HepG2 (cell line): ENCODE measurements around the gene ZNF90. TPM values are rescaled to one million over a fixed set of nuclear protein-coding genes. Genes with fewer than 3 reads are reported as not detected.
A peak's percentile ranks its signal among the peaks of the same experiment; 100 is the strongest.

Experiments
- KLF13 ChIP-seq: sonication (generic); formaldehyde crosslinking; IDR thresholded peaks from 2 replicates; pipeline ENCODE4 v1.4.0; 2020; ENCODE audit warnings: mild to moderate bottlenecking, missing genetic modification reagents
- MLLT10 ChIP-seq: sonication (generic); formaldehyde crosslinking; IDR thresholded peaks from 2 replicates; pipeline ENCODE4 v1.4.0; 2020; ENCODE audit warnings: missing genetic modification reagents
- PHF8 ChIP-seq: sonication (generic); formaldehyde crosslinking; IDR thresholded peaks from 2 replicates; pipeline ENCODE4 v1.5.0; 2020; ENCODE audit warnings: missing genetic modification reagents
- SAFB2 ChIP-seq: sonication (generic); formaldehyde crosslinking; IDR thresholded peaks from 2 replicates; pipeline ENCODE4 v1.5.1; 2020; ENCODE audit warnings: missing genetic modification reagents, low read depth, mild to moderate bottlenecking, borderline replicate concordance
- SUZ12 ChIP-seq: fragments of 150-350 bp; IDR thresholded peaks from 2 replicates; pipeline ENCODE4 v1.6.1; 2014; ENCODE audit warnings: low read depth, low read length
- polyA plus RNA-seq, 8 experiments: library from polyadenylated mRNA; depleted of rRNA in 3 of 8; stranded (reverse) in 7 of 8; unstranded in 1 of 8; fragments of >200 nt; fragmentation: Illumina TruSeq in 4 of 8; extraction: Trizol in 4 of 8; gene quantifications; 2 replicates each; pipeline versions ENCODE4 v1.2.1 to v1.2.3, GENCODE V29; 2011 to 2016; ENCODE audit warnings: low read depth in 4 of 8, missing spikeins in 1 of 8, mixed read lengths in 1 of 8; ENCODE audit not compliant: insufficient read depth in 1 of 8
- total RNA-seq, 5 experiments: library from RNA; depleted of rRNA; stranded (reverse); fragments of >200 nt; fragmentation: Illumina TruSeq; extraction: Trizol; gene quantifications; 2 replicates each; pipeline ENCODE4 v1.2.3, GENCODE V29; 2016; ENCODE audit warnings: low read depth in 1 of 5
- TF ChIP-seq, protein P1 (sequence below): sonication (generic); formaldehyde crosslinking; IDR thresholded peaks from 2 replicates; pipeline ENCODE4 v1.4.0; 2020; ENCODE audit warnings: low read depth, missing genetic modification reagents
- TF ChIP-seq, protein P2 (sequence below): sonication (generic); formaldehyde crosslinking; conservative IDR thresholded peaks from 2 replicates; pipeline ENCODE4 v1.8.0; 2022; ENCODE audit warnings: mild to moderate bottlenecking, moderate library complexity, missing genetic modification reagents
- TF ChIP-seq, protein P3 (sequence below): sonication (generic); formaldehyde crosslinking; IDR thresholded peaks from 2 replicates; pipeline ENCODE4 v1.4.0; 2020; ENCODE audit warnings: missing genetic modification reagents
- TF ChIP-seq, protein P4 (sequence below): sonication (generic); formaldehyde crosslinking; IDR thresholded peaks from 2 replicates; pipeline ENCODE4 v1.8.1; 2022; ENCODE audit warnings: low read depth, mild to moderate bottlenecking, missing genetic modification reagents
- TF ChIP-seq, protein P5 (sequence below): sonication (generic); formaldehyde crosslinking; IDR thresholded peaks from 2 replicates; pipeline ENCODE4 v1.4.0; 2020; ENCODE audit warnings: missing genetic modification reagents
- TF ChIP-seq, protein P6 (sequence below): sonication (generic); formaldehyde crosslinking; IDR thresholded peaks from 2 replicates; pipeline ENCODE4 v1.4.0; 2020; ENCODE audit warnings: missing genetic modification reagents, low read depth, mild to moderate bottlenecking, borderline replicate concordance

ZNF90 gene
- total and polyA plus RNA-seq, 2 of the 13 experiments (the other 11 are each of a cell fraction or from before 2014, with no cell fraction given): 2.1 to 3.8 TPM

DNA sequence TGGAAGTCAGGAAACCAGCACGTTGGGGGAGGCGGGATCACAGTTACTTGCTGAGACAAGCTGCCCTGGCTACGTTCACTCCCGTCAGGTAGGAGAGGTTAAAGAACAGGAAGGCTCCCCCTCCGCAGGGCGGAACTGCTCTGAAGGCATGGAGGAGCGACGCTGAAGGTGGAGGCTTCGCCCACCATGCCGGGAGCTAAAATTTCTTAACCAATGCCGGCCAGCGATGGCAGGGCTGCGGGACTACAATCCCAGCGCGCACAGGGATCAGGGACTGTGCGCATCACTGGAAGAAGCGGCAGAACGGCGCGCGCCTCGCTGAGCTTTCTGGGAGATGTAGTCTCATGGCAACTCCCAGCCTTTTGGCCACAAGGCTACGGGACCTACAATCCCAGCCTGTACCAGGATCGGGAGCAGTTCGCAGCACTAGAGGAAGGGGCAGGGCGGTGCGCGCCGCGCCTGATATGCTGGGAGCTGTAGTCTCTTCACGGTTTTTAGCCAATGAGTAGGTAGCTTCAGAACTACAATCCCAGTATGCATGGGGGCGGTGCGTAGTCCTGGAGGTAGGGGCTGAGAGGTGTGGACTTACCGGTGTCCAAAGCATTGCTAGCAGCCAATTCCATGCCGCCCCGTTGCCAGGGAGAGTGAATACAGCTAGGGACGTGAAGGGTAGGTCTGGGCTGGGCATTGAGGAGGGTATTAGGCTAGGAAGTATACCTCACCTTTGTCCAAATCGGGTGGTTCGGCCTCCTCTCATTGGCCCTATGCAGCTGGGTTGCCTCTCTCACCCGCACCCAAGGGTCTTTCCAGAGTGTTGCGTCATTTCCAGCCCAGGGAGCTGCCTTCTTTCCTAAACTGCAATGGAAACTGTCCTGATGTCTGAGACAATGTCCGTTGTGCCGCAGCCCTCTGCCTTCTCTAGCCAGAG is 25.7 kb upstream of the ZNF90 start (continued):
- TF ChIP-seq MLLT10 (CRISPR knock-in tag) (no peak), KLF13 (CRISPR knock-in tag) (no peak), PHF8 (CRISPR knock-in tag) (peak; percentile 55; the same call in 1 of the 2 replicates), SUZ12 (peak; percentile 45; the same call in 1 of the 2 replicates), SAFB2 (CRISPR knock-in tag) (no peak)
- TF ChIP-seq, protein P1, sequence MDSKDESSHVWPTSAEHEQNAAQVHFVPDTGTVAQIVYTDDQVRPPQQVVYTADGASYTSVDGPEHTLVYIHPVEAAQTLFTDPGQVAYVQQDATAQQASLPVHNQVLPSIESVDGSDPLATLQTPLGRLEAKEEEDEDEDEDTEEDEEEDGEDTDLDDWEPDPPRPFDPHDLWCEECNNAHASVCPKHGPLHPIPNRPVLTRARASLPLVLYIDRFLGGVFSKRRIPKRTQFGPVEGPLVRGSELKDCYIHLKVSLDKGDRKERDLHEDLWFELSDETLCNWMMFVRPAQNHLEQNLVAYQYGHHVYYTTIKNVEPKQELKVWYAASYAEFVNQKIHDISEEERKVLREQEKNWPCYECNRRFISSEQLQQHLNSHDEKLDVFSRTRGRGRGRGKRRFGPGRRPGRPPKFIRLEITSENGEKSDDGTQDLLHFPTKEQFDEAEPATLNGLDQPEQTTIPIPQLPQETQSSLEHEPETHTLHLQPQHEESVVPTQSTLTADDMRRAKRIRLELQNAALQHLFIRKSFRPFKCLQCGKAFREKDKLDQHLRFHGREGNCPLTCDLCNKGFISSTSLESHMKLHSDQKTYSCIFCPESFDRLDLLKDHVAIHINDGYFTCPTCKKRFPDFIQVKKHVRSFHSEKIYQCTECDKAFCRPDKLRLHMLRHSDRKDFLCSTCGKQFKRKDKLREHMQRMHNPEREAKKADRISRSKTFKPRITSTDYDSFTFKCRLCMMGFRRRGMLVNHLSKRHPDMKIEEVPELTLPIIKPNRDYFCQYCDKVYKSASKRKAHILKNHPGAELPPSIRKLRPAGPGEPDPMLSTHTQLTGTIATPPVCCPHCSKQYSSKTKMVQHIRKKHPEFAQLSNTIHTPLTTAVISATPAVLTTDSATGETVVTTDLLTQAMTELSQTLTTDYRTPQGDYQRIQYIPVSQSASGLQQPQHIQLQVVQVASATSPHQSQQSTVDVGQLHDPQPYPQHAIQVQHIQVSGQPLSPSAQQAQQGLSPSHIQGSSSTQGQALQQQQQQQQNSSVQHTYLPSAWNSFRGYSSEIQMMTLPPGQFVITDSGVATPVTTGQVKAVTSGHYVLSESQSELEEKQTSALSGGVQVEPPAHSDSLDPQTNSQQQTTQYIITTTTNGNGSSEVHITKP (CRISPR knock-in tag): no peak
- TF ChIP-seq, protein P2, sequence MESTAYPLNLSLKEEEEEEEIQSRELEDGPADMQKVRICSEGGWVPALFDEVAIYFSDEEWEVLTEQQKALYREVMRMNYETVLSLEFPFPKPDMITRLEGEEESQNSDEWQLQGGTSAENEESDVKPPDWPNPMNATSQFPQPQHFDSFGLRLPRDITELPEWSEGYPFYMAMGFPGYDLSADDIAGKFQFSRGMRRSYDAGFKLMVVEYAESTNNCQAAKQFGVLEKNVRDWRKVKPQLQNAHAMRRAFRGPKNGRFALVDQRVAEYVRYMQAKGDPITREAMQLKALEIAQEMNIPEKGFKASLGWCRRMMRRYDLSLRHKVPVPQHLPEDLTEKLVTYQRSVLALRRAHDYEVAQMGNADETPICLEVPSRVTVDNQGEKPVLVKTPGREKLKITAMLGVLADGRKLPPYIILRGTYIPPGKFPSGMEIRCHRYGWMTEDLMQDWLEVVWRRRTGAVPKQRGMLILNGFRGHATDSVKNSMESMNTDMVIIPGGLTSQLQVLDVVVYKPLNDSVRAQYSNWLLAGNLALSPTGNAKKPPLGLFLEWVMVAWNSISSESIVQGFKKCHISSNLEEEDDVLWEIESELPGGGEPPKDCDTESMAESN: 0 out of 2 replicates have a peak, but pooled peaks have one; percentile 5
- TF ChIP-seq, protein P3, sequence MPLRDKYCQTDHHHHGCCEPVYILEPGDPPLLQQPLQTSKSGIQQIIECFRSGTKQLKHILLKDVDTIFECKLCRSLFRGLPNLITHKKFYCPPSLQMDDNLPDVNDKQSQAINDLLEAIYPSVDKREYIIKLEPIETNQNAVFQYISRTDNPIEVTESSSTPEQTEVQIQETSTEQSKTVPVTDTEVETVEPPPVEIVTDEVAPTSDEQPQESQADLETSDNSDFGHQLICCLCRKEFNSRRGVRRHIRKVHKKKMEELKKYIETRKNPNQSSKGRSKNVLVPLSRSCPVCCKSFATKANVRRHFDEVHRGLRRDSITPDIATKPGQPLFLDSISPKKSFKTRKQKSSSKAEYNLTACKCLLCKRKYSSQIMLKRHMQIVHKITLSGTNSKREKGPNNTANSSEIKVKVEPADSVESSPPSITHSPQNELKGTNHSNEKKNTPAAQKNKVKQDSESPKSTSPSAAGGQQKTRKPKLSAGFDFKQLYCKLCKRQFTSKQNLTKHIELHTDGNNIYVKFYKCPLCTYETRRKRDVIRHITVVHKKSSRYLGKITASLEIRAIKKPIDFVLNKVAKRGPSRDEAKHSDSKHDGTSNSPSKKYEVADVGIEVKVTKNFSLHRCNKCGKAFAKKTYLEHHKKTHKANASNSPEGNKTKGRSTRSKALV: no peak
- TF ChIP-seq, protein P4, sequence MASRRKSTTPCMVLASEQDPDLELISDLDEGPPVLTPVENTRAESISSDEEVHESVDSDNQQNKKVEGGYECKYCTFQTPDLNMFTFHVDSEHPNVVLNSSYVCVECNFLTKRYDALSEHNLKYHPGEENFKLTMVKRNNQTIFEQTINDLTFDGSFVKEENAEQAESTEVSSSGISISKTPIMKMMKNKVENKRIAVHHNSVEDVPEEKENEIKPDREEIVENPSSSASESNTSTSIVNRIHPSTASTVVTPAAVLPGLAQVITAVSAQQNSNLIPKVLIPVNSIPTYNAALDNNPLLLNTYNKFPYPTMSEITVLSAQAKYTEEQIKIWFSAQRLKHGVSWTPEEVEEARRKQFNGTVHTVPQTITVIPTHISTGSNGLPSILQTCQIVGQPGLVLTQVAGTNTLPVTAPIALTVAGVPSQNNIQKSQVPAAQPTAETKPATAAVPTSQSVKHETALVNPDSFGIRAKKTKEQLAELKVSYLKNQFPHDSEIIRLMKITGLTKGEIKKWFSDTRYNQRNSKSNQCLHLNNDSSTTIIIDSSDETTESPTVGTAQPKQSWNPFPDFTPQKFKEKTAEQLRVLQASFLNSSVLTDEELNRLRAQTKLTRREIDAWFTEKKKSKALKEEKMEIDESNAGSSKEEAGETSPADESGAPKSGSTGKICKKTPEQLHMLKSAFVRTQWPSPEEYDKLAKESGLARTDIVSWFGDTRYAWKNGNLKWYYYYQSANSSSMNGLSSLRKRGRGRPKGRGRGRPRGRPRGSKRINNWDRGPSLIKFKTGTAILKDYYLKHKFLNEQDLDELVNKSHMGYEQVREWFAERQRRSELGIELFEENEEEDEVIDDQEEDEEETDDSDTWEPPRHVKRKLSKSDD (CRISPR knock-in tag): no peak
- TF ChIP-seq, protein P5, sequence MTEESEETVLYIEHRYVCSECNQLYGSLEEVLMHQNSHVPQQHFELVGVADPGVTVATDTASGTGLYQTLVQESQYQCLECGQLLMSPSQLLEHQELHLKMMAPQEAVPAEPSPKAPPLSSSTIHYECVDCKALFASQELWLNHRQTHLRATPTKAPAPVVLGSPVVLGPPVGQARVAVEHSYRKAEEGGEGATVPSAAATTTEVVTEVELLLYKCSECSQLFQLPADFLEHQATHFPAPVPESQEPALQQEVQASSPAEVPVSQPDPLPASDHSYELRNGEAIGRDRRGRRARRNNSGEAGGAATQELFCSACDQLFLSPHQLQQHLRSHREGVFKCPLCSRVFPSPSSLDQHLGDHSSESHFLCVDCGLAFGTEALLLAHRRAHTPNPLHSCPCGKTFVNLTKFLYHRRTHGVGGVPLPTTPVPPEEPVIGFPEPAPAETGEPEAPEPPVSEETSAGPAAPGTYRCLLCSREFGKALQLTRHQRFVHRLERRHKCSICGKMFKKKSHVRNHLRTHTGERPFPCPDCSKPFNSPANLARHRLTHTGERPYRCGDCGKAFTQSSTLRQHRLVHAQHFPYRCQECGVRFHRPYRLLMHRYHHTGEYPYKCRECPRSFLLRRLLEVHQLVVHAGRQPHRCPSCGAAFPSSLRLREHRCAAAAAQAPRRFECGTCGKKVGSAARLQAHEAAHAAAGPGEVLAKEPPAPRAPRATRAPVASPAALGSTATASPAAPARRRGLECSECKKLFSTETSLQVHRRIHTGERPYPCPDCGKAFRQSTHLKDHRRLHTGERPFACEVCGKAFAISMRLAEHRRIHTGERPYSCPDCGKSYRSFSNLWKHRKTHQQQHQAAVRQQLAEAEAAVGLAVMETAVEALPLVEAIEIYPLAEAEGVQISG (CRISPR knock-in tag): peak; percentile 47; the same call in 1 of the 2 replicates
- TF ChIP-seq, protein P6, sequence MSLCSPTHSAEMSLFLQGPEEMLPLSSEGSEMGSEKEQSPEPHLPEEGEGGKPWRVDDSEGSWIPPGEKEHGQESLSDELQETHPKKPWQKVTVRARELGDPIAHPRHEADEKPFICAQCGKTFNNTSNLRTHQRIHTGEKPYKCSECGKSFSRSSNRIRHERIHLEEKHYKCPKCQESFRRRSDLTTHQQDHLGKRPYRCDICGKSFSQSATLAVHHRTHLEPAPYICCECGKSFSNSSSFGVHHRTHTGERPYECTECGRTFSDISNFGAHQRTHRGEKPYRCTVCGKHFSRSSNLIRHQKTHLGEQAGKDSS (CRISPR knock-in tag): no peak
